ENCODE results near the gene SCN9A.
"Not testable (repeated sequence)": the region's sequence is repeated elsewhere in the genome, so short reads cannot be mapped to it uniquely, and the experiment has no call there.

Gene SCN9A

GRCh38 chr2:166239548-166239947 lies 136.2 kb downstream of the SCN9A start:
- peak; percentile 89 for DNase-seq (ENCODE audit: low read depth)
- peaks cover 2% of the 10 kb centered on the region for H3K4me1 ChIP-seq (ENCODE audit: control insufficient read depth, insufficient read depth, low read length)
- H3K27me3 ChIP-seq (replicated peaks; ENCODE audit: control insufficient read depth, insufficient read depth, low read length): no peaks in the 10 kb centered on the region
- H3K9ac ChIP-seq (ENCODE audit: low read length): no peak overlapping the region
- H3K36me3 ChIP-seq (ENCODE audit: control insufficient read depth, insufficient read depth, low read length, severe bottlenecking): no peaks in the 10 kb centered on the region
- H3K4me3 ChIP-seq (ENCODE audit: low read length): no peak overlapping the region
- H3K9me3 ChIP-seq (ENCODE audit: control insufficient read depth, low read length): no peaks in the 10 kb centered on the region

- DNase-seq (ENCODE audit: low read depth): peak; percentile 61
- no peak overlapping the region for H3K9ac ChIP-seq (ENCODE audit: low read length)
Observed at GRCh38 chr2:166238176-166238575, 137.6 kb downstream of the SCN9A start.

GRCh38 chr2:166234112-166234846 lies 141.5 kb downstream of the SCN9A start:
- Histone ChIP-seq H3K9me3 (ENCODE audit: control insufficient read depth, low read length) (no peaks in the 10 kb centered on the region), H3K36me3 (ENCODE audit: control insufficient read depth, insufficient read depth, low read length, severe bottlenecking) (no peaks in the 10 kb centered on the region), H3K4me3 (ENCODE audit: low read length) (no peak overlapping the region), H3K4me1 (ENCODE audit: control insufficient read depth, insufficient read depth, low read length) (peaks cover 27% of the 10 kb centered on the region), H3K27me3 (replicated peaks; ENCODE audit: control insufficient read depth, insufficient read depth, low read length) (no peaks in the 10 kb centered on the region), H3K9ac (ENCODE audit: low read length) (peak overlapping the region; percentile 40)
- peak; percentile 76 for DNase-seq (ENCODE audit: low read depth)

More at GRCh38 chr2:166238176-166238575, 137.6 kb downstream of the SCN9A start:
- H3K4me3 ChIP-seq (ENCODE audit: low read length): no peak overlapping the region
- H3K4me1 ChIP-seq (ENCODE audit: control insufficient read depth, insufficient read depth, low read length): peaks cover 12% of the 10 kb centered on the region
- H3K9me3 ChIP-seq (ENCODE audit: control insufficient read depth, low read length): no peaks in the 10 kb centered on the region
- H3K27me3 ChIP-seq (replicated peaks; ENCODE audit: control insufficient read depth, insufficient read depth, low read length): no peaks in the 10 kb centered on the region
- H3K36me3 ChIP-seq (ENCODE audit: control insufficient read depth, insufficient read depth, low read length, severe bottlenecking): no peaks in the 10 kb centered on the region

GRCh38 chr2:166233244-166233643 lies 142.5 kb downstream of the SCN9A start:
- Histone ChIP-seq H3K36me3 (ENCODE audit: control insufficient read depth, insufficient read depth, low read length, severe bottlenecking) (no peaks in the 10 kb centered on the region), H3K4me1 (ENCODE audit: control insufficient read depth, insufficient read depth, low read length) (peaks cover 27% of the 10 kb centered on the region), H3K9ac (ENCODE audit: low read length) (no peak overlapping the region), H3K9me3 (ENCODE audit: control insufficient read depth, low read length) (no peaks in the 10 kb centered on the region), H3K27me3 (replicated peaks; ENCODE audit: control insufficient read depth, insufficient read depth, low read length) (no peaks in the 10 kb centered on the region), H3K4me3 (ENCODE audit: low read length) (no peak overlapping the region)
- DNase-seq (ENCODE audit: low read depth): no peak

- Histone ChIP-seq H3K36me3 (ENCODE audit: control insufficient read depth, insufficient read depth, low read length, severe bottlenecking) (no peaks in the 10 kb centered on the region), H3K27me3 (replicated peaks; ENCODE audit: control insufficient read depth, insufficient read depth, low read length) (no peaks in the 10 kb centered on the region), H3K9me3 (ENCODE audit: control insufficient read depth, low read length) (no peaks in the 10 kb centered on the region), H3K4me3 (ENCODE audit: low read length) (no peak overlapping the region), H3K9ac (ENCODE audit: low read length) (no peak overlapping the region), H3K4me1 (ENCODE audit: control insufficient read depth, insufficient read depth, low read length) (peaks cover 27% of the 10 kb centered on the region)
- no peak for DNase-seq (ENCODE audit: low read depth)
Observed at GRCh38 chr2:166230724-166231070, 145.0 kb downstream of the SCN9A start.

- Histone ChIP-seq H3K9ac (ENCODE audit: low read length) (no peak overlapping the region), H3K27me3 (replicated peaks; ENCODE audit: control insufficient read depth, insufficient read depth, low read length) (no peaks in the 10 kb centered on the region), H3K4me3 (ENCODE audit: low read length) (peak overlapping the region; percentile 30), H3K4me1 (ENCODE audit: control insufficient read depth, insufficient read depth, low read length) (peaks cover 27% of the 10 kb centered on the region), H3K9me3 (ENCODE audit: control insufficient read depth, low read length) (no peaks in the 10 kb centered on the region), H3K36me3 (ENCODE audit: control insufficient read depth, insufficient read depth, low read length, severe bottlenecking) (no peaks in the 10 kb centered on the region)
- peak; percentile 46 for DNase-seq (ENCODE audit: low read depth)
Observed at GRCh38 chr2:166230024-166230723, 145.6 kb downstream of the SCN9A start.

- no peaks in the 10 kb centered on the region for H3K27me3 ChIP-seq (replicated peaks; ENCODE audit: control insufficient read depth, insufficient read depth, low read length)
- H3K4me3 ChIP-seq (ENCODE audit: low read length): peak overlapping the region; percentile 30
- no peaks in the 10 kb centered on the region for H3K9me3 ChIP-seq (ENCODE audit: control insufficient read depth, low read length)
- H3K4me1 ChIP-seq (ENCODE audit: control insufficient read depth, insufficient read depth, low read length): peaks cover 26% of the 10 kb centered on the region
- no peak for DNase-seq (ENCODE audit: low read depth)
- H3K36me3 ChIP-seq (ENCODE audit: control insufficient read depth, insufficient read depth, low read length, severe bottlenecking): no peaks in the 10 kb centered on the region
- no peak overlapping the region for H3K9ac ChIP-seq (ENCODE audit: low read length)
Observed at GRCh38 chr2:166229678-166230023, 146.1 kb downstream of the SCN9A start.

- no peaks in the 10 kb centered on the region for H3K4me1 ChIP-seq (ENCODE audit: control insufficient read depth, insufficient read depth, low read length)
- H3K9me3 ChIP-seq (ENCODE audit: control insufficient read depth, low read length): no peaks in the 10 kb centered on the region
- DNase-seq (ENCODE audit: low read depth): no peak
- no peaks in the 10 kb centered on the region for H3K27me3 ChIP-seq (replicated peaks; ENCODE audit: control insufficient read depth, insufficient read depth, low read length)
- H3K9ac ChIP-seq (ENCODE audit: low read length): no peak overlapping the region
- no peak overlapping the region for H3K4me3 ChIP-seq (ENCODE audit: low read length)
- no peaks in the 10 kb centered on the region for H3K36me3 ChIP-seq (ENCODE audit: control insufficient read depth, insufficient read depth, low read length, severe bottlenecking)
Observed at GRCh38 chr2:166224197-166224596, 151.5 kb downstream of the SCN9A start.

- Histone ChIP-seq H3K36me3 (ENCODE audit: control insufficient read depth, insufficient read depth, low read length, severe bottlenecking) (no peaks in the 10 kb centered on the region), H3K4me3 (ENCODE audit: low read length) (no peak overlapping the region), H3K27me3 (replicated peaks; ENCODE audit: control insufficient read depth, insufficient read depth, low read length) (no peaks in the 10 kb centered on the region), H3K9ac (ENCODE audit: low read length) (no peak overlapping the region), H3K9me3 (ENCODE audit: control insufficient read depth, low read length) (no peaks in the 10 kb centered on the region), H3K4me1 (ENCODE audit: control insufficient read depth, insufficient read depth, low read length) (no peaks in the 10 kb centered on the region)
- no peak for DNase-seq (ENCODE audit: low read depth)
Observed at GRCh38 chr2:166223298-166223697, 152.4 kb downstream of the SCN9A start.

- no peaks in the 10 kb centered on the region for H3K36me3 ChIP-seq (ENCODE audit: control insufficient read depth, insufficient read depth, low read length, severe bottlenecking)
- no peak overlapping the region for H3K9ac ChIP-seq (ENCODE audit: low read length)
- no peak for DNase-seq (ENCODE audit: low read depth)
- H3K9me3 ChIP-seq (ENCODE audit: control insufficient read depth, low read length): peaks cover 15% of the 10 kb centered on the region
- H3K27me3 ChIP-seq (replicated peaks; ENCODE audit: control insufficient read depth, insufficient read depth, low read length): no peaks in the 10 kb centered on the region
- no peak overlapping the region for H3K4me3 ChIP-seq (ENCODE audit: low read length)
- H3K4me1 ChIP-seq (ENCODE audit: control insufficient read depth, insufficient read depth, low read length): no peaks in the 10 kb centered on the region
Observed at GRCh38 chr2:166211079-166211478, 164.7 kb downstream of the SCN9A start.

GRCh38 chr2:166209944-166210343 lies 165.8 kb downstream of the SCN9A start:
- not testable (repeated sequence) for H3K27me3 ChIP-seq (replicated peaks; ENCODE audit: control insufficient read depth, insufficient read depth, low read length); DNase-seq (ENCODE audit: low read depth)

More at GRCh38 chr2:166209944-166210343, 165.8 kb downstream of the SCN9A start:
- H3K4me1 ChIP-seq (ENCODE audit: control insufficient read depth, insufficient read depth, low read length); H3K36me3 ChIP-seq (ENCODE audit: control insufficient read depth, insufficient read depth, low read length, severe bottlenecking); H3K9ac ChIP-seq (ENCODE audit: low read length); H3K9me3 ChIP-seq (ENCODE audit: control insufficient read depth, low read length); H3K4me3 ChIP-seq (ENCODE audit: low read length): not testable (repeated sequence)
